Measurements from ENCODE around the gene FAAP20.

FAAP20 gene

DNA sequence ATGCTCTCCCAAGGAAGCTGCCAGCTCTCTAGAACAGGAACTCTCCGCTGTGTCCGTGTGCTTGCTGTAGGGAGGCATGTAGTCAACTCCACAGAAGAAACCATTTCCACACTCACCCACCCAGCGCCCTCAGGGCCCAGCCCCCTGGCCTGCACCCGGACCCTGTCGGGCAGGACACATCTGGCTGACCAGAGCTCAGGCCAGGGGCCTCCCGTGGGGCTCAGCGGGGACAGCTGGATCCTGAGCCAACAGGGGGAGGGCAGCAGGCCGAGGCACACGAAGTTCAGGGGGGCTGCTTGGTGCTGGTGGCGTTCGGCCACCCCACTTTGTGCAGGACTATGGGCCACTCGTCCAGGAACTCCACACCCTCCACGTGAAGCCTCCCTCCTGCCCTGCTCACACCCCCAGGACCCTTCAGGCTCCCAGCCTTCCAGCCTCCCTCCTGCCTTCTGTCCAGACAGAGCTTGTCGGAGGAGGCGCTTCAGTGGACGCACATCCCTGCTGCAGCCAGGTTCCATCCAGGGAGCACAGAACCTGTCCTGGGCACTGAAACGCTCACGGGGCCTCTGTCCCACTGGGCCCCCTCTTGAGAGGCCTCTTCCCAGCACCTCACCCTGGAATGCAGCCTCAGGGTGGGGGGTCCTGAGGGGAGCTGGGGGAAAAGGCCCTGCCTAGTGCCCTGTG lies 15.0 kb upstream of the FAAP20 start:
- TF ChIP-seq, protein P1, sequence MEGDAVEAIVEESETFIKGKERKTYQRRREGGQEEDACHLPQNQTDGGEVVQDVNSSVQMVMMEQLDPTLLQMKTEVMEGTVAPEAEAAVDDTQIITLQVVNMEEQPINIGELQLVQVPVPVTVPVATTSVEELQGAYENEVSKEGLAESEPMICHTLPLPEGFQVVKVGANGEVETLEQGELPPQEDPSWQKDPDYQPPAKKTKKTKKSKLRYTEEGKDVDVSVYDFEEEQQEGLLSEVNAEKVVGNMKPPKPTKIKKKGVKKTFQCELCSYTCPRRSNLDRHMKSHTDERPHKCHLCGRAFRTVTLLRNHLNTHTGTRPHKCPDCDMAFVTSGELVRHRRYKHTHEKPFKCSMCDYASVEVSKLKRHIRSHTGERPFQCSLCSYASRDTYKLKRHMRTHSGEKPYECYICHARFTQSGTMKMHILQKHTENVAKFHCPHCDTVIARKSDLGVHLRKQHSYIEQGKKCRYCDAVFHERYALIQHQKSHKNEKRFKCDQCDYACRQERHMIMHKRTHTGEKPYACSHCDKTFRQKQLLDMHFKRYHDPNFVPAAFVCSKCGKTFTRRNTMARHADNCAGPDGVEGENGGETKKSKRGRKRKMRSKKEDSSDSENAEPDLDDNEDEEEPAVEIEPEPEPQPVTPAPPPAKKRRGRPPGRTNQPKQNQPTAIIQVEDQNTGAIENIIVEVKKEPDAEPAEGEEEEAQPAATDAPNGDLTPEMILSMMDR (IDR thresholded peaks at IDR 0.05; ENCODE audit: low read depth, low read length) = no peak
- H3K4me3 ChIP-seq (replicated peaks in 1 of 2; ENCODE audit: low read depth in 2 of 2, low read length in 2 of 2) = no peak overlapping the region

DNA sequence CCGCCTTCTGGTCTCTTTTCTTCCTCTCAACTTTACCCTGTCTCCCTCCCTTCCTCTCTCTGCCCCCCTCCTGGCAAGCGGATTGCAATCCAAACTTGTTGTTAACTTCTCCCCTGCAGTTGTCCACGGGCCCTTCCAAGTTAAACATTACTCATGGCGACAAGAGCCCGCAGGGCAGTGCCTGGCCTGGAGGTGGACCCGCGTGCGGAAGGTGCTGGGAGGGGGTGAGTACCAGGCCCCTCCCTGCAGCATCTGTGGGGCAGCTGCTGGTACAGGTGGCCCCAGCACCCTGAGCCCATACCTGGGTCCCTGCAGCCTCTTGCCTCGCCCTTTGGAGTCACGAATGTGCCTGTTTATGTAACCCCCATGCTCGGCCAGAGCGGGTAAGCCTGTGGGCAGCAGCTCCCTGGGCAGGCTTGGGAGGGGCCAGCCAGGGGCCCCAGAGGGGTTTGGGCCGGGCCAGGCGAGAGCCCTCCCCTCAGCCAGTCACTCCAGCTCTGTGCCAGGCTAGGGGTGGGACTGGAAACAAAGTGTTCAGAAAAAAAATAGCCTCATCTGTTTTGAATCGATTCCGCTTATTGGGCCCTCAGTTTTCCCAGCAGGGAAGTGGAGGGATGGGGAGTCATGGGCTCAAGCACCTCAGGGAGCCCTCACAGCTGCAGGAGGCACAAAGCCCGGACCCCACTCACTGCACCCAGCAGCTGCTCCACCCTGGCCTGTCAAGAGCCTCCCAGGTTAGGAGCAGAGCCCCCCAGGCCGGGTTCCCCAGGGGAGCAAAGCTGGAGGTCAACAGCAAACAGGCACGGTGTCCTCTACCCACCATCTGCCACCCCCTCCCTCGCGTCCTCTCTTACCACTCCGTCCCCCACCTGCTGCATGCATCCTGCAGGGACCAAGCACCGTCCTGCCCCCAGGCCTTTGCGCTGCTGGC lies 14.0 kb upstream of the FAAP20 start:
- peak; percentile 92 to 95 for DNase-seq (ENCODE audit: low read depth in 2 of 2)
- peak overlapping the region; percentile 19 to 41 for H3K4me3 ChIP-seq (replicated peaks in 1 of 2; ENCODE audit: low read depth in 2 of 2, low read length in 2 of 2)
- TF ChIP-seq, protein P1 (IDR thresholded peaks at IDR 0.05; ENCODE audit: low read depth, low read length) = peak; percentile 20

More for the DNA sequence above, 15.0 kb upstream of the FAAP20 start:
- no peak for DNase-seq (ENCODE audit: low read depth in 2 of 2)

DNA sequence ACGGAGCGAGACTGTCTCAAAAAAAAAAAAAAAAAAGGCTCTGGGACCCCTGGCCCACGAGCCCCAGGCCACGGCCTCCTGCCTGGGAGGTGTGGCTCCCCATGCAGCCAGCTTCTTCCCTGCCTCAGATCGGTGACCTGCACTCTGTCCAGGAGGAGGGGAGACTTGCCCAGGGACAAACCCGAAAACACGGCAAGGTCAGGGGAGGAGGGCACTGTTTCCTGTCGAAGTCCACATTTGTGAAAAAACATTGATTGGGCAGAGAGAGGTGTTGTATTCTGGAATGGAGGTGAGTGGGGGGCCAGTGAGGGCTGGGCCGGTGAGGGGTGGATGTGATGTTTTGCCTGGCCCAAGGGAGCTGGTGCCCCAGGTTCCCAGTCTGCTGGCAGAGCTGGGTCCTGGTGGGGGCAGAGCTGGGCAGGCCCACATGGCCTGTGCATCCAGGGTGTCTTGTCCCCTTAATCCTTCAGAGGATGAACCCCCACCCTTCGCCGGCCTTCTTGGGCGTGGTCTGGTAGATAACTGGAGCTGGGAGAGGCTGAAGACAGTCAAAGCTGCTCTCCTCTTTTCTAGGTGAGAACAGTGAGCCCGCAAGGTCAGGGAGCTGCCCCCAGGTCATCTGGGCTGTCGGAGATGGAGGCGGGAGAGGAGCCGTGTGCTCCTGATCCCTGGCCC lies 12.4 kb upstream of the FAAP20 start:
- no peak for DNase-seq (ENCODE audit: low read depth in 2 of 2)
- TF ChIP-seq, protein P1 (IDR thresholded peaks at IDR 0.05; ENCODE audit: low read depth, low read length) = no peak
- peak overlapping the region in 1 of 2 donors; percentile 41 for H3K4me3 ChIP-seq (replicated peaks in 1 of 2; ENCODE audit: low read depth in 2 of 2, low read length in 2 of 2)

DNA sequence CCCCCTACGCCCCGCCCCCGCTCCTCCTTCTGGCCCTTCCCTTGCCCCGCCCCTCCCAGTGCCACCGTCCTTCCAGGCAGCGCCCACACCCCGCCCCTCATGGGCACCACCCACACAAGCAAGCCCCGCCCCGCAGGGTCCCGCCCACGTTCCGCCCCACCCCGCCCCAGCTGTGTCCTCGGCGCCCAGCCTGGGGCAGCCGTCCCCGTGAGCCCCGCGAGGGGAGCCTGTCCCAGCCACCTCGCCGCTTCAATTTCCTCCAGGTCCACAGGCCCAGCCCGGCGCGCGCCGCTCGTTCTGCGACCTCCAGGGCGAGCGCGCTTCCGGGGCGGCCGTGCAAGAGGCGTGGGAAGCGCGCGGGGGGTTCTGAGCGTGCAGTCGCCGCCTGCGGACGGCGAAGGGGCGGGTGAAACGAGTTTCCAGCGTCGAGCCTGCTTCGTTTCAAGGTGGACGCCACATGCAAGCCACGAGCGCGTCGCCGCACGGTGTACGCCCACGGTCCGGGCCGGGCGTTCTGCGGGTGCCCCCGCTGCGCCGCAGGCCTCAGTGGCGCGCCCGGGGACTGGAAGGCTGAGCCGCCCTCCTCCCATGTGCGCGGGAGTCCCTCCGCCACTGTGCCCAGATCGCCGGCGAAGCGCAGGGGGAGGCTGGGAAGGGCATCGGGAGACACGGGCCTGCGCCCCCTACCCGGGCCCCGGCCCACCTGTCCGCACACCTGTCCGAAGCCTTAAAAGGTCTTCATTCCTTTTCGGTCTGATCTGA lies 10.8 kb upstream of the FAAP20 start:
- peak; percentile 95 to 98 for DNase-seq (ENCODE audit: low read depth in 2 of 2)
- H3K4me3 ChIP-seq (replicated peaks in 1 of 2; ENCODE audit: low read depth in 2 of 2, low read length in 2 of 2) = peak overlapping the region; percentile 15 to 48
- TF ChIP-seq, protein P1 (IDR thresholded peaks at IDR 0.05; ENCODE audit: low read depth, low read length) = no peak

DNA sequence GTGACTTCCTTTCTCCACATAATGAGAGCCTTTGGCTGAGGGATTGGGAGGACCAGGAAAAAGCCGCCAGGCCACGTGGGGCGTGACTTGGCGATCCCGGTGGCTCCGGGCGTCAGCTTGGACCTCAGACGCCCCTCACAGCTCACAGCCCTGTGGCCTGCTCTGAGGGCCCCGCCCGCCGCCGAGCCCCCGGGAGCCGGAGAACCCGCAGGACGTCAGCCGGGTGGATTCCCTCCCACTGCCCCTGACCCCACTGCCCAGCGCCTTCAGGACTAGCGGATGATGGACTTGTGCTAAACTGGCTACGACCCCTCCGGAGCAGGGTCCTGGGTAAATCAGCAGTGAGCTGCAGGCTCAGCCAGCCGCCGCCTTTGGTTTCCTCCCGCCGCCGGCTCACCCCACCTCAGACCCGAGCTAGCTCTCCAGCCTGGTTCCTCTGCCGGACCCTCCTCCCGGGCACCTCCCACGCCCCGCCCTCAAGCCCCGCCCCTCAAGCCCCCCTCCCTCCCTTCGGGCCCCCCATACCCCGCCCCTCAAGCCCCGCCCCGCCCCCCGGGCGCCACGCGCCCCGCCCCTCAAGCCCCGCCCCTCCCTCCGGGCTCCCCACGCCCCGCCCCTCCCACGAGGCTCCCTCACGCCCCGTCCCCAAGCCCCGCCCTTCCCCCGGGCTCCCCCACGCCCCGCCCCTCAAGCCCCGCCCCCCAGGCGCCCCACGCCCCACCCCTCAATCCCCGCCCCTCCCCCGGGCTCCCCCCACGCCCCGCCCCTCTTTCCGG lies 10.0 kb upstream of the FAAP20 start:
- peak; percentile 49 to 89 for DNase-seq (ENCODE audit: low read depth in 2 of 2)
- TF ChIP-seq, protein P1 (IDR thresholded peaks at IDR 0.05; ENCODE audit: low read depth, low read length) = no peak
- peak overlapping the region; percentile 52 to 59 for H3K4me3 ChIP-seq (replicated peaks in 1 of 2; ENCODE audit: low read depth in 2 of 2, low read length in 2 of 2)
